Activated T-cell treated with anti-CD3 and anti-CD28 coated beads, Interleukin-2, amount 50 U/mL, for 4 hours (primary cell): ENCODE data around the gene TMEM121B. TPM values are rescaled to one million over a fixed set of nuclear protein-coding genes. Genes with fewer than 3 reads are reported as not detected.
A peak's percentile ranks its signal among the peaks of the same experiment; 100 is the strongest.

ENCODE experiments used
- ATAC-seq, 2 donors: fragments of 200-7000 bp; cut with Tn5 transposase; one replicate each; pipeline ENCODE4 v1.10.0; 2021
- DNase-seq: peaks from one replicate; pipeline ENCODE4 v3.0.0-alpha.2; 2020
- H3K27me3 Mint-ChIP-seq: one replicate; pipeline ENCODE4 v1.8.0; 2021; ENCODE audit warnings: low read depth, mixed read lengths
- H3K36me3 Mint-ChIP-seq: one replicate; pipeline ENCODE4 v1.8.0; 2022; ENCODE audit warnings: mixed read lengths; ENCODE audit not compliant: insufficient read depth
- H3K4me1 Mint-ChIP-seq: one replicate; pipeline ENCODE4 v1.8.0; 2021; ENCODE audit warnings: low read depth, mixed read lengths
- H3K4me3 Mint-ChIP-seq: one replicate; pipeline ENCODE4 v1.8.0; 2021; ENCODE audit warnings: mild to moderate bottlenecking, moderate library complexity, mixed read lengths
- H3K9me3 Mint-ChIP-seq: one replicate; pipeline ENCODE4 v1.8.0; 2021; ENCODE audit warnings: mixed read lengths
- total RNA-seq, 3 donors: library from RNA; stranded (reverse); gene quantifications; one replicate each; pipeline ENCODE4 v1.2.1, GENCODE V29; 2021

Gene TMEM121B
- total RNA-seq, 3 donors from 2014 or later = 0.24 to 0.43 (median 0.38) TPM

DNA sequence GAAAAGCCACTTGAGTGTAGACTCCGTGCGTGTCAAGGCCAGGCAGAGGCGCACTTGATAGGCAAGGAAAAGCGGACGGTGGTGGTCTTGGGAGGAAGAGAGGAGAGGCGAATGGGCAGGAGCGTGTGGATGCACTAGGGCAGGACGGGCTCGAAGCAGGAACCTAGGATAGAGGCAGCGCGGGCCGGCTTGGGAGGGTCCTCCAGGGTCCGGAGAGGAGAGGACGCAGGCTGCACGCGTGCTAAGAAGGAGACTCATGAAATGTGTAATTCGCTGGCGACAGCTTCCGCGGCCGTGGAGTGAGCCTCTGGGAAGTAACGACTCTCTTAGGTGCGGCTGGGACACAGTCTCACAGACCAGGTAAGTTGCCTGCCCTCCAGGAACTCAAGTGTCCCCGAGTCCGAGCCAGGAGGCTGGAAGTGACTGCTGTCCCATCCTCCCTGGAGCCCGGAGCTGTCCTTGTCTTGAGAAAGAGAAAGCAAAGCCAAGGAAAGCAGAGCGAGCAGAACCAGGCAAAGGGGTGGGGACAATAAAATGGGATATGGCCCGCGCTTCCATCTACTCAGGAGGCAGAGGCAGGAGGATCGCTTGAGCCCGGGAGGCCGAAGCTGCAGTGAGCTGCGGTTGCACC is 37.2 kb downstream of the TMEM121B start:
- peak overlapping the region; percentile 87 for H3K4me3 Mint-ChIP-seq
- H3K27me3 Mint-ChIP-seq = no peaks in the 10 kb centered on the region
- peaks cover 37% of the 10 kb centered on the region for H3K4me1 Mint-ChIP-seq
- H3K9me3 Mint-ChIP-seq = no peaks in the 10 kb centered on the region
- no peaks in the 10 kb centered on the region for H3K36me3 Mint-ChIP-seq
- ATAC-seq (no peak), DNase-seq (no peak)

DNA sequence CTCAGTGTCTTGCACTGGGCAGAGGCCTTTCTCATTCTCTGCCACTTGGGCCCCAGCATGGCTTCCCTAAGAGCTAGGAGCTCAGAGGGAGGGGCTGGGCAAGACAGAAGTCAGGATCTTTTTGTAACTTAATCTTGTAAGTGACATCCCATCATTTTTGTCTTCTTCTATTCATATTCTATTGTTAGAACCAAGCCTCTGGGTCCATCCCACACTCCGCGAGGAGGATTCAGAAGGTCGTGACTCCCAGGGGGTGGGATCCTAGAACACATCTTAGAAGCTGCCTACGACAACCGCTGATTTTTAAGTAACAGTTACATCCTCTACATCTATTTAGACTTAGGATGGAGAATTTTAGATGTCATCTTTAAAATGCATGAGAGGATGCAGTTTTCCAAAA is 37.9 kb downstream of the TMEM121B start:
- DNase-seq (no peak), ATAC-seq (no peak)
- peaks cover 33% of the 10 kb centered on the region for H3K4me1 Mint-ChIP-seq
- no peaks in the 10 kb centered on the region for H3K36me3 Mint-ChIP-seq
- no peaks in the 10 kb centered on the region for H3K9me3 Mint-ChIP-seq
- peak overlapping the region; percentile 87 for H3K4me3 Mint-ChIP-seq
- no peaks in the 10 kb centered on the region for H3K27me3 Mint-ChIP-seq

DNA sequence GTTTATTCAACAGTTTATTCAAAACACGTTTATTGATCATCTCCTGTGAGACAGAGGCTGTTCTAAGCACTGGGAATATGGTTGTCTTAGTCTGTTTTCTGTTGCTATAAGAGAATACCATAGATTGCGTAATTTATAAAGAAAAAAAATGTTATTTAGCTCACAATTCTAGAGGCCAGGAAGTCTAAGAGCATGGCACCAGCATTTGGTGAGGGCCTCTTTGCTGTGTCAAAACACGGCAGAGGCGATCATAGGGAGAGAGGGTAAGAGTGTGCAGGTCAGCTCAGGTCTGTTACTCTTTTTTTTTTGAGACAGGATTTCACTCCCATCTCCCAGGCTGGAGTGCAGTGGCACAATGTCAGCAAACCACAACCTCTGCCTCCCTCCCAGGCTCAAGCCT is 41.6 kb downstream of the TMEM121B start:
- Mint-ChIP-seq H3K4me3 (no peak overlapping the region), H3K4me1 (peaks cover 27% of the 10 kb centered on the region), H3K9me3 (no peaks in the 10 kb centered on the region), H3K36me3 (no peaks in the 10 kb centered on the region), H3K27me3 (no peaks in the 10 kb centered on the region)
- no peak for DNase-seq
- ATAC-seq = no peak

DNA sequence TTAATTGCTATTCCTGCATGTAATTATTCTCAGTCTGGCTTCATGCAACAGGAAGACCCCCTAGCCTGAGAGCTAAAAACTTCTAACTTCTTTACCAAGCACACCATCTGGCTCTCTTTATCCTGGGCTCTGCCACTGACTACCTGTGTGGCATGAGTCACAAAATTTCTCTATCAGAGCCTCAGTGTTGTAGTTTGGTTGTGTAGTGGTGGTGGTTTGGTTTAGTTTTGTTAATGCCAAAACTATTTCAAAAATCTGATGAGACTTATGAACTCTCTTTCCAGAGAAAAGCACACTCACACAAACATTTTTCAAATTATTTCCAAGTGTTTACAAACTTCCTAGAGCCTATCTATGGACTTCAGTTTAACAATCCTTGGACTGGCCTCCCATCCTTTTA is 43.9 kb downstream of the TMEM121B start:
- DNase-seq (no peak), ATAC-seq (no peak)
- Mint-ChIP-seq H3K27me3 (no peaks in the 10 kb centered on the region), H3K9me3 (peaks cover 4% of the 10 kb centered on the region), H3K4me3 (no peak overlapping the region), H3K4me1 (peaks cover 20% of the 10 kb centered on the region), H3K36me3 (no peaks in the 10 kb centered on the region)

DNA sequence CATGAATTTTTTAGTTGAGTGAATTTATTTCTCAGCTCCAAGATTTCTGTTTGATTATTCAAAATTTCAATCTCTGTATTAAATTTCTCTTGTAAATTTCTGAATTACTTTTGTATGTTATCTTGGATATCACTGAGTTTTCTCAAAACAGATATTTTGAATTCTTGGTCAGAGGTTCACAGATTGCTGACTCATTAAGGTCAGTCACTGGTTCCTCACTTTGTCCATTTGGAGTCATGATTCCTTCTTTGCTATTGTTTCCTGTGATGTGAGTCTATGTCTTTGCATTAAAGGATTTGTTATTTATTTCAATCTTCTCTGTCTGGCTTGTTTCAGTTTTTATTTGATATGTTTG is 46.5 kb downstream of the TMEM121B start:
- peaks cover 4% of the 10 kb centered on the region for H3K9me3 Mint-ChIP-seq
- H3K36me3 Mint-ChIP-seq = no peaks in the 10 kb centered on the region
- ATAC-seq (no peak), DNase-seq (no peak)
- no peak overlapping the region for H3K4me3 Mint-ChIP-seq
- H3K27me3 Mint-ChIP-seq = no peaks in the 10 kb centered on the region
- H3K4me1 Mint-ChIP-seq = peaks cover 20% of the 10 kb centered on the region

DNA sequence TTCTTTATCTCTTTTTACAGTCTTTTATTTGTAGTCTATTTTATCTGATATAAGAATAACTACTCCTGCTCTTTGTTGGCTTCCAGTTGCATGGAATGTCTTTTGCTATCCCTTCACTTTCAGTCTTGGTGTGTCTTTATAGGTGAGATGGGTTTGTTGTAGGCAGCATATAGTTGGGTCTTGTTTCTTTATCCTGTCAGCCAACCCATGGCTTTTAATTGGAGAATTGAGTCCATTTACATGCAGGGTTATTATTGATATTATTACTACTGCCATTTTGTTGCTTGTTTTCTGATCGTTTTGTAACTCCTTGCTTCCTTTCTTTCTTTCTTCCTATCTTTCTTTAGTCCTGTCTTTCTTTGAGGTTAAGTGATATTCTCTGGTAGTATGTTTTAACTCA is 48.3 kb downstream of the TMEM121B start:
- ATAC-seq (no peak), DNase-seq (no peak)
- Mint-ChIP-seq H3K4me3 (no peak overlapping the region), H3K4me1 (peaks cover 20% of the 10 kb centered on the region), H3K27me3 (no peaks in the 10 kb centered on the region), H3K9me3 (peaks cover 4% of the 10 kb centered on the region), H3K36me3 (no peaks in the 10 kb centered on the region)

Other genes starting within 250 kb of the TMEM121B start
- not detected for gene GAB4, start 113.1 kb downstream of the TMEM121B start, total RNA-seq
- 10 to 100 TPM; 14.1 to 19.6 (median 16.6) TPM for gene IL17RA, start 36.4 kb downstream of the TMEM121B start, total RNA-seq
- 10 to 100 TPM; 56.2 to 69.1 (median 68.3) TPM for gene HDHD5, start 37.9 kb upstream of the TMEM121B start, total RNA-seq
- gene ADA2, start 98.1 kb upstream of the TMEM121B start, total RNA-seq = 1 to 10 TPM; 1.2 to 2.3 (median 1.3) TPM
- under 1 TPM; 0.05 to 0.14 (median 0.08) TPM for gene CECR2, start 248.1 kb upstream of the TMEM121B start, total RNA-seq